GM19025 (cell line): ENCODE data around the gene NSRP1.
A peak's percentile ranks its signal among the peaks of the same experiment; 100 is the strongest.
"Not testable (repeated sequence)": the region's sequence is repeated elsewhere in the genome, so short reads cannot be mapped to it uniquely, and the experiment has no call there.

Source experiments
- ATAC-seq: cut with Tn5 transposase; IDR thresholded peaks from one replicate; pipeline ENCODE4 v1.9.1; 2021; ENCODE audit warnings: mild to moderate bottlenecking, low read depth, moderate library complexity; ENCODE audit not compliant: unreplicated experiment

NSRP1 gene

GRCh38 chr17:30173649-30174048 lies 57.0 kb downstream of the NSRP1 start:
- peak; percentile 82 for ATAC-seq

GRCh38 chr17:30174556-30174955 lies 57.9 kb downstream of the NSRP1 start:
- ATAC-seq, result no peak

GRCh38 chr17:30176855-30177254 lies 60.2 kb downstream of the NSRP1 start:
- ATAC-seq, result no peak

GRCh38 chr17:30186761-30187160 lies 70.1 kb downstream of the NSRP1 start:
- ATAC-seq, result no peak

- ATAC-seq, result no peak
Observed at GRCh38 chr17:30187573-30187972, 71.0 kb downstream of the NSRP1 start.

- no peak for ATAC-seq
Observed at GRCh38 chr17:30188211-30188939, 71.8 kb downstream of the NSRP1 start.

- no peak for ATAC-seq
Observed at GRCh38 chr17:30191072-30191471, 74.5 kb downstream of the NSRP1 start.

- ATAC-seq, result no peak
Observed at GRCh38 chr17:30196504-30196903, 79.9 kb downstream of the NSRP1 start.

- ATAC-seq, result no peak
Observed at GRCh38 chr17:30197416-30197815, 80.8 kb downstream of the NSRP1 start.

- no peak for ATAC-seq
Observed at GRCh38 chr17:30199600-30199999, 83.0 kb downstream of the NSRP1 start.

- ATAC-seq, result no peak
Observed at GRCh38 chr17:30200106-30200505, 83.5 kb downstream of the NSRP1 start.

- ATAC-seq, result not testable (repeated sequence)
Observed at GRCh38 chr17:30200656-30201055, 84.0 kb downstream of the NSRP1 start.

- no peak for ATAC-seq
Observed at GRCh38 chr17:30203471-30203981, 86.9 kb downstream of the NSRP1 start.

GRCh38 chr17:30207655-30208054 lies 91.0 kb downstream of the NSRP1 start:
- no peak for ATAC-seq

- no peak for ATAC-seq
Observed at GRCh38 chr17:30208214-30208613, 91.6 kb downstream of the NSRP1 start.

GRCh38 chr17:30209930-30210329 lies 93.3 kb downstream of the NSRP1 start:
- no peak for ATAC-seq

GRCh38 chr17:30210366-30210765 lies 93.8 kb downstream of the NSRP1 start:
- no peak for ATAC-seq

GRCh38 chr17:30210901-30211300 lies 94.3 kb downstream of the NSRP1 start:
- no peak for ATAC-seq

- no peak for ATAC-seq
Observed at GRCh38 chr17:30211371-30211770, 94.8 kb downstream of the NSRP1 start.

GRCh38 chr17:30212750-30213149 lies 96.1 kb downstream of the NSRP1 start:
- ATAC-seq, result peak; percentile 82

- no peak for ATAC-seq
Observed at GRCh38 chr17:30217054-30217453, 100.4 kb downstream of the NSRP1 start.

GRCh38 chr17:30217746-30218245 lies 101.2 kb downstream of the NSRP1 start:
- ATAC-seq, result no peak
